NCI-H1092 treated with DMSO at 0.1 percent for 48 hours (cell line): ENCODE data around the gene VANGL1.

Experiments used
- DNase-seq: peaks from one replicate; lab custom pipeline; 2025; lab: John Stamatoyannopoulos, UW

Gene VANGL1

DNA sequence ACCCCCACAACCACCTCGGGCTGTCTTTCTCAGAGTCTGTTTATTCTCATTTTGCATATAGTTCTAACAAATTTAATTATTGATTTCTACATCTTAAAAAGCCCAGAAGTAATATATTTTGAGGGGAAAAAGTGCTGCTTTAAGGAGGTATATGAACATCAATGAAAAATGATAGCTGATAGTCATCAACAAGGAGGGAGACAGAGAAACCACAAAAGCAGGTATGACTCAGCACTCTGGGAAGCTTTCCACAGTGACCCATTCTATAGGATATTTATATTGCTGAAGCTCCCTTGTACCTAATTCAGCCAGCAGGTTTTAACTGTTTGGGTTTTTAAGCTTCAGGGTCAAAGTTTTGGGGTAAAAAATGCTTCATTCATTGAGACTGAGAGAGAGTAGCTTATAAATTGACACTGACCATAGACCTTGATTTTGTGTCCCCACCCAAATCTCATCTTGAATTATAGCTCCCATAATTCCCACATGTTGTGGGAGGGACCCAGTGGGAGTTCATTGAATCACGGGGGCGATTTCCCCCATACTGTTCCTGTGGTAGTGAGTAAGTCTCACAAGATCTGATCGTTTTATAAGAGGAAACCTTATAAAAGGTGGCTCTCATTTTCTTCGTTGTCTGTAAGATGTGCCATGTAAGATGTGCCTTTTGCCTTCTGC lies 27.4 kb downstream of the VANGL1 start:
- no peak for DNase-seq

DNA sequence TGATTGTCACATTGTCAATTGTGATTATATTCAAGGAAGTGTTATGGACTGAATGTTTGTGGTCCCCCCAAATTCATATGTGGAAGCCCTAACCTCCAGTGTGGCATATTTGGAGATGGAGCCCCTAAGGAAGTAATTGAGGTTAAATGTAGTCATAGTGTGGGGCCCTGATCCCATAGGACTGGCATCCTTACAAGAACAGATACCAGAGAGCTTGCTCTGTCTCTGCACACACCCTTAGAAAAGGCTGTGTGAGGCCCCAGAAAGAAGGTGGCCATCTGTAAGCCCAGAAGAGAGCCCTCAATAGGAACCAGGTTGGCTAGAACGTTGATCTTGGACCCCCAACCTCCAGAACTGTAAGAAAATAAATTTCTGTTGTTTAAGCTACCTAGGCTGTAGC lies 28.1 kb downstream of the VANGL1 start:
- no peak for DNase-seq

DNA sequence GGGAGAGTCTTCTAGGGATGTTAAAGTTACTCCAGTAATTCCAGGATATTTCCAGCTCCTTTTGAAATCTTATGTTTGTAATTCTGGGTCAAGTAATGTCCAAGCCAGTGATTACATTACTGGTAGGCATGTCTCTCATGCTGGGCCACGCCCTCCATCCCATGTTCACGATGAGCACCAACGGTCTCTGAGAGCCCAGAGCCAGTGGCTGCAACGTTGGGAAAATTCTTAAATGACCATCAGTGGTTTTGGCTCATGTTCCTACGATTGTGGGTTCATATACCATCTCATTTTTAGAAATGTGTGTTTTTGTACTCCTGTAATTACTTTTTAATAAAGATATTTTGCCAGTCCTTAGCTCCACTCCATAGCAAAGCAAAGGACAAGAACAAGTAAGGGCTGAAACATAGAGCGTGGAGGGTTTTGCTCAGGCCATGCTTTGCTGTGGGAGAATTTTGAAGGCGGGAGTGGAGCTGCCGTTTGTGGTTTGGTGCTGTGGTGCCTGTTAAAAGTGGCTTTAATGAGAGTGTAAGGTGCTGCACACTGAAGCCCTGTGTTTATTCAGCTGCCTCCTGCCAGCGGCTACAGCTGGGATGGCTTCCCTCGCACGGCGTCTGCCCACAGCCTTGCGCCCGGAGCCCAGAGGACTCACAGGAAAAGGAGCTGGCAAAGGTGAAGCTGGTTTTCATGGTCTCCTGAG lies 28.9 kb downstream of the VANGL1 start:
- DNase-seq = peak; percentile 93

DNA sequence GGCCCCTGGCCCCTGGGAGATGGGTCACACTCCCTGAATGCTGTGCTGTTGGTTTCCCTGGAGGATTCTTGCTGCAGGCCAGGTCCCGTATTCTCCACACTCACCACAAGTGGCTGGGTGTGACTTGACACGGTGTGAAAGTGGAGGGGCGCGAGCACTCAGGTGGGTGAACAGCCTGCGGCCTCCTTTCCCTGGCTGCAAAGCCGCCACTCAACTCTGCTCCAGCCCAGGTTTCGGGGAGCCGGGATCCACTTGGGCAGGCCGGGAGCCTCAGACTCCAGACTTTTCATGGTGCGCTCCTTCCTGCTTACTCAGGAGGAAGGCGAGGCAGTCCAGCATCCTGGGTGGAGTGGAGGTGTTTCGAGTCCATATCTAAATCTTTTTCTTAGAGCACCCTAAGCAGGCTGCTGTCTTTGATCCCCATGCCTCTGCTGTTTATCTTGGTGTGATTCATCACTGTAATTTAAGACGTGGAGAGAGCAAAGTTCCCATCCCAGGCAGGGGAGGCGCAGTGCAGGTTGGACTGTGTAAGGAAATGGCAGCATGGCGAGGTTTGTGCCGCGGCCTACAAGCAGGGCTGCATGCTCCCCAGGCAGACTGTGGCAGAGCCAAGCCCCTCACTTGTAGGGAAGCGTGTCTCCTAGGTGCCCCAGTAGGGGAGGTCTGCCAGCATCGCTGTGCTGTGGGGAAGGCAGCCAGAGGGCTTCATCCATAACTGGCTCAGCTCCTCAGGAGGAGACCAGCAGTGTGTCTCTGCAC lies 29.6 kb downstream of the VANGL1 start:
- peak; percentile 63 for DNase-seq

DNA sequence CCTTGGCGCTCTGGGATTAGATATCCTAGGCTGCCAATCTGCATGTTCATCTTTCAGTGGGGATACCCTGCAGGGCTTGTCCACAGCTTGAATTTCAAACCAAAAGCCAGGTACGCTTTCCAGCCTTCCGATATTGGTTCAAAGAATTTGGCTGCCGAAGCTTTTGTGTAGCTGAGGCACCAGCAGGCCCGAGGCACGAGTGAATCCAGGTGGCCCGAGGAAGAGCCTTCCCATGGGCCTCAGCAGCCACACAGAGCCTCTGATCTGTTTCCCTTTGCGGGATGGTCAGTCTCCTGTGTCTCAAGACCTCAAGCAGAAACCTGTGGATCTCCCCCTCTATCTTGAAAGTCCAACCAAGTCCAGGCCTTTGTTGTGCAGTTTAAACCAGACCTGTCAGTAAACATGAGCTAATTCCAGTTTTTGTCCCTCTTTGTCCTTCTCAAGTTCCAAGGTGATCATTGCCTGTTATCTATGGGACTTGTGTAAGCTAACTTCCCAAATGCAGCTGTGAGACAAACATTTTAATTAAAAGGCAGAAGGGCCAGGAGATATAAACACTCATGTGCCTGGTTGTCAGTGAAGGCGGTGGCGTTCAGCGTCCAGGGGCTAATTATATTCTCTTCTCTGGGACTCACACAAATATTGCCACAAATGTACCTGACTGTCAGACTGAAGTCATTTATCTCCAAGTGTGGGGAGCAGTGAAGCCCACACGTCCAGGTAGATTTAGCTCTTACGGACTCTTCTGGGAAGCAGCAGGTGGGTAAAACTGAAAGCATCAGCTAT lies 30.6 kb downstream of the VANGL1 start:
- no peak for DNase-seq

DNA sequence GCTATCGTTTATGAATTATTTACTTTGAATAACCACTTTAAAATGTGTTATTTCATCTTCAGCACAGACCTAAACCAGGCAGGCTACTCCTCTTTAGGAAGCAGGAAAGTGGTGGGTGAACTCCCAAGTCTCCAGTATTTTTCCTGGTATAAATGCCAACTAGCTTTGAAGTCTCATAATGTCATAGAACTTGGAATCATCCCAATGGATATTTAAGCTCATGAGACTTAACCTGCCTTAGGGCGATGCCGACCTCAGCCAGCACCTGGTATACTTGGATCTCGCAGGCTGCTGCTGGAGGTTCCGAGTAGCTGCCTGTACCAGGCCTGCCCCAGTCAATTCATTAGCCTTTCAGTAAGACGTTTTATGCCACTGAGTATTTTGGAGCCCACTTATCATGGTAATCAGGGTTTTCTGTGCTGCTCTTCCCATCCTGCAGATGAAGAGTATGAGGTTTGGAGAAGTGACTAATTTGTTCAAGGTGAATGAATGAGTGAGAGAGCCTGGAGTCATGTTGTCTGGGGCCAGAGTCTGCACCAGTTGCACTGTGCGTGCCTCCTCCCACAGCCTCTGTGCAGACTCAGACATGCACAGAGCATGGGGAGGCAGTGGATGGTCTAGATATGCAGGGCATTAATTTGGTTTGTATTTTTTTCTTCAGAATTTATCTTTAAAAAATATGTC lies 34.9 kb downstream of the VANGL1 start:
- no peak for DNase-seq

DNA sequence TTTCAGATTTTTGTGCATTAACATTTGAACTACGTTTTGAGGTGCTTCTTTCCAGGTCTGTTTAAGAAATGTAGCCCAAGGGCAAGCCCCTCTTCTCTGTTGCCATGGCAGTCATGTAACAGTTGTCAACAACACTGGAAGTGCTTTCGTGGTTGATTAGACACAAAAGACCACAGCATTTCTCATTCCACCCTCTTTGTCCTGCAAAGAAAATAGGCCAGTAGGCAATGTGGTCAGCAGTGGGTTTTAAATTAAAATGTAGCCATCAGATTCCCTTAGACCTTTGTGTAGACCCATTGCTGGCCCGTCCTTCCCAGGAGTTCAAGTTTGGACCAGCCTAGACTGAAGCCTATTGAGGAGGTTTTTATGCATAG lies 35.4 kb downstream of the VANGL1 start:
- no peak for DNase-seq

DNA sequence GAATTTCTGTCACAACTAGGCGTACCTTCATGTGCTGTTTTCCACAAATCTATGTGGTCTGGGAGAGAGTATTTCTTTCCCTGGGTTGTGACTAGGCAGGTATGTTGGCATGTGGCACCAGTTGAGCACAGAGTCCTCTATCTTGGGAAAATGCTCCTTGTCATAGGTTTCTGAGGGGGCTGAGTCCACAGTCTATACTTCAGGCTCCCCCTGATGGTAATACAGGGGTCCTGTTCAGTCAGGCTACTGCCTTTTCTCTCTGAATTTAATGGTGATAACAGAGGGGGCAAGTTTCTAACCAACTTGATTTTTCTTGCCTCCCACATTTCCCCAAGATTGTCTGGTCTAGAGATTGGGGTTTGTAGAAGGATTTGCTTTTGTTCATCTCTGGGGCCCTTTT lies 35.8 kb downstream of the VANGL1 start:
- DNase-seq = peak; percentile 10

DNA sequence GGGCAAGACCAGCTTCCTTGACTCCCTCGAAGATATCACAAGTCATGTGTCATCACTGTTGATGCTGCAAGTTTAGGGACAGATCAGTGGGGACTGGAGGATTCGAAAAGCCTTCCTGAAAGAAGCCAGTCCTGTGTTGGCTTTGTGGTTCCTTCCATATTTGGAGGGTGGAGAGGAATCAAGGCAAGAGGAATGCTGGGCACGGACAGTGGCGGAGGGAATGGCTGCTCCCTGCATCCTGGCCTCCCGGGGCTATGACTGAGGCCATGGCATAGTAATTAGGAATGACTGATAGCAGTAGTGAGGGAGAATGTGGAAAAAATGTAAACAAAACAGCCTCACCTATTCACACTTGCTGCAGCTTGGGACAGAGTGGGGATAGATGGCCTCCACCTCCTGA lies 36.4 kb downstream of the VANGL1 start:
- DNase-seq = no peak

DNA sequence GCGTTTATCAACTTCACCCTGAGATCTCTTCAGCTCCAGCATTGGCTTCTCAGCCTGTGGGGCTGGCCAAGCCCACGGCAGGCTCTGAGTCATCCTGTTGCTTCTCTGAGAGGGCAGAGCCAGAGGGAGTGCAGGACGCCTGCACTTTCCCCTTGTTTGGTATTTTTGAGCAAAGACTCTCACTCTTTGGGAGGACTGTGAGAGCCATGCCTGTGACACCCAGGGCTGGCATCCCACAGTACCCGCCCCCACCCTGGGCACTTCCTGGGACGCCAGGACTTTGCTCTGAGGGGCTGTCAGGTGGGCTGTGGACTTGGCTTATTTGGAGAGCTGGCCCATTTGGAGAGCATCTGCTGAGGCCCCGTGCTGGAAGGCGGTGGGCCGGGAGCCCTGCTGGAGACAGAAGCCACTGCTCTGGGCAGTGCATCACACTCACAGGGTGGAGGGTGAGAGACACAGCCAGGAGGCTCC lies 37.4 kb downstream of the VANGL1 start:
- DNase-seq = no peak

DNA sequence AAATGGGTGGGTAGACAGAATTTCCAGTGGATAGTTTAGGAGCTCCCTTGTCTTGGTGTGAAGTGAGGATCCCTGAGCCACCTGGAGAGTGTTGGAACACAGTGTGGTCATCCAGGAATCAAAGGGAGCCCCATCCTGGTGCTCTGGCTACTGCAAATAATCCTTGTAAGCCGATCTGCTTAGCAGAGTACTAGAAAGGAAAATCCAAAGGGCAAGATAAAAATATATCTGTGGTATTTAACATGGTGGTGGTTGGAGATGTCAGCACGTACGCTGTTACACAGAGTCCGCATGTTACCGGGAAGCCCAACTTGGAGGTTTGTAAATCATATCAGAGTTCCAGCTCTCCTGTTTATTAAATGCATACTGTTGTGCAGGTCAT lies 39.0 kb downstream of the VANGL1 start:
- DNase-seq = no peak

DNA sequence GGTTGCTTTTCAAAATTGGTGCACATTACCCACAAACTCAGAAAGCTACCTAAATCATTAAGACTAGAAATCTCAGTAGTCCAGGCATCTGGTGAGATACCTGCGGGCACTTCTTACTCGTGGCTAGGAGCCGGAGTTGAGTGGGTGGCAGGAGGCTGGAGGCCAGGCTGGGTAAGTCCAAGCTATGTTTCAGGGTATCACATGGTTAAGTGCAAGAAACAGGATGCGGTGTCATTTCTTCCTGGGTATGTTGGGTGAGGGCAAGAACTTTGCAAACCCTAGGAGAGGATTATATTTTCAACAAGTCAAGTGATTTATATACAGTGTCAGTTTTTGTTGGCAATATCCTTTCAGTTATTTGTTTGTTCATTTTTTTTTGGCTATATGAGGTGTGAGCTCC lies 41.0 kb downstream of the VANGL1 start:
- DNase-seq = no peak

DNA sequence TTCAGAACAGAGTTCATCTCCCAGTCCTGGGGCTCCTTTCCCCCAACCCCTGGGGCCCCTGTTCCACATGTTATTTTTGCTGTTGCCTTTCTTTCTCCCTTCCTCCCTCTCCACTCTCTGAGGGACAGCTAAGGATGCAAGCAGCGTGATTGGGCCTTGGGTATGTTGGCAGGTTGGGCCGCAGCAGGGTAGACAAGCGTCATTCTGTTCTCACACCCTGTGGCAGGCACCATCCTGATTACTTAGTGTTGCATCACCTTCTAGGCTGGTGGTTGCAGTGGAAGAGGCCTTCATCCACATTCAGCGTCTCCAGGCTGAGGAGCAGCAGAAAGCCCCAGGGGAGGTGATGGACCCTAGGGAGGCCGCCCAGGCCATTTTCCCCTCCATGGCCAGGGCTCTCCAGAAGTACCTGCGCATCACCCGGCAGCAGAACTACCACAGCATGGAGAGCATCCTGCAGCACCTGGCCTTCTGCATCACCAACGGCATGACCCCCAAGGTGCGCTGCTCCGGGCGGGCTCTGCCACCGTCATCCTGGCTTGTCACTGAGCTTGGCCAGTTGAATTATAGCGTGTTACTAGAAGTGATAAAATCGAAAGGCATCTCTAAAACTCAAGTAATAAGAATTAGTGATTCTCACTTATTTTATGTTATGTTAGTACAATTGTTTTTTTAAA lies 43.4 kb downstream of the VANGL1 start:
- DNase-seq = no peak

DNA sequence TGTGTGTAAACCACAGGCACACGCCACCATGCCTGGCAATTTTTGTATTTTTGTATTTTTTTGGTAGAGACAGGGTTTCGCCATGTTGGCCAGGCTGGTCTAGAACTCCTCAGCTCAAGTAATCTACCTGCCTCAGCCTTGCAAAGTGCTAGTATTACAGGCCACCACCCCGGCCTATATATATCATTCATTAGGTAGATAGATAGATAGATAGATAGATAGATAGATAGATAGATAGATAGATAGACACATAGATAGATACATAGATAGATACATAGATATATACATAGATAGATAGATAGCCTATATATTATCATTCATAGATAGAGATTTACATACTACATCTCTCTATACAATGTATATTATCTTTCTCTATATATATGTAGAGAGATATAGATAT lies 46.0 kb downstream of the VANGL1 start:
- no peak for DNase-seq

DNA sequence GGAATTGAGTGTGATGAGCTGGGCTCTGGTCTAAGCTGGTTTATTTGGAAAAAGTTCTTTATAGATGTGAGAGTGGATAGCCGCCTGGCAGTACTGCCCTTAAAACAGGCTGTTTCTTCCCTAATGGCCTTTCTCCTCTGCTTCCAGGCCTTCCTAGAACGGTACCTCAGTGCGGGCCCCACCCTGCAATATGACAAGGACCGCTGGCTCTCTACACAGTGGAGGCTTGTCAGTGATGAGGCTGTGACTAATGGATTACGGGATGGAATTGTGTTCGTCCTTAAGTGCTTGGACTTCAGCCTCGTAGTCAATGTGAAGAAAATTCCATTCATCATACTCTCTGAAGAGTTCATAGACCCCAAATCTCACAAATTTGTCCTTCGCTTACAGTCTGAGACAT lies 49.2 kb downstream of the VANGL1 start:
- no peak for DNase-seq

DNA sequence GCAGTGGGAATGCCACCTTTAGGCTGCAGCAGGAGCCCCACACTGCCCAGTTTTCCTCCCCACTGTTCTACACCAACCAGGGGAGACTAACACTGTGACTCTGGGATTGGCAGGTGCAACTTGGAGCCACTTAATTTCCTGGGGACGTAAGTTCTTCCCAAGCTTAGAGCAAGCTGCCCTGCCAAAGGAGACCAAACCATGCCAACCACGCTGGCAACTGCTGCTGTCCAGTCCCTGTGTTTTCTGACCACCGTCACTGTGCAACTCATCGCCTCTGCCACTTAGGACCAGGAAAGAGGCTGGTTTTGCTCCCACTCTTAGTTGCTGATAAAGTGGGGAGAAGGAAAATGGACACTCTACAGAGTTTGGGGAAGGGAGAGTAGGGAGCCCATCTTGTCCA lies 50.5 kb downstream of the VANGL1 start:
- DNase-seq = no peak

DNA sequence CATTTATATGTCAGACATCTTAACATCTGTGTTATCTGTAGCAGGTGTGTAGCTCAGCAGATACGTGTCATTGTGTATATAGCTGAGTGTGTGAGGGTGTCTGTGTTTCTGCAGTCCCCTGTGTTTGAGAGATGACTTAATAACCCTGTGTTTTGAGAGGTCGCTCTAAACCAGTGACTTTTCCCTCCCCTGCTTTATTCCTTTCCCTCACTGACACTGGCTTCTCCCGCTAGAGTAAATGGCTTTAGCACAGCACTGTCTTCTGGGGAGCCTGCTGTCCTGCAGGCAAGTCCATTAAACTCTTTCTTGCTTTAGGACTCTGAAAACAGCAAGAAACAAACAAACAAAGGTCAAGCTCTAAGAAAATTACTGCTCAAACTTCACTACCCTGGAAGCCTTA lies 53.0 kb downstream of the VANGL1 start:
- no peak for DNase-seq

DNA sequence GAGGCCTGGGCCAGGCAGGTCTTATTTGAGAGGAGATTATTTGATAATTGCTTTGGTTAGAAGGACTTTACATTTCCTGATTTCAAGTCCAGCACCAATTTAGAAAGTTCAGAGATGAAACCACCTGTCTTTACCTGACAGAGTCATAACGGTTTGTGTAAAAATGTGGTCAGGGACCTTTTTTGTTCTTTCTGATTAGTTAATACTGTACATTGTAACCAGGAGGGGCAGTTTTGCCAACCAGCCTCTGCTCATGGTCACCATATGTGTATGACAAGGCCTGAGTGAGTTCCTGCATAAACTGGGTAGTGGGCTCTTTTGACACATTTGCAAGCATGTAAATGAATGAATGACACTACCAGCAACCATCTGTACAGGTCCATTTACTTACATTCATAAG lies 55.8 kb downstream of the VANGL1 start:
- DNase-seq = no peak

DNA sequence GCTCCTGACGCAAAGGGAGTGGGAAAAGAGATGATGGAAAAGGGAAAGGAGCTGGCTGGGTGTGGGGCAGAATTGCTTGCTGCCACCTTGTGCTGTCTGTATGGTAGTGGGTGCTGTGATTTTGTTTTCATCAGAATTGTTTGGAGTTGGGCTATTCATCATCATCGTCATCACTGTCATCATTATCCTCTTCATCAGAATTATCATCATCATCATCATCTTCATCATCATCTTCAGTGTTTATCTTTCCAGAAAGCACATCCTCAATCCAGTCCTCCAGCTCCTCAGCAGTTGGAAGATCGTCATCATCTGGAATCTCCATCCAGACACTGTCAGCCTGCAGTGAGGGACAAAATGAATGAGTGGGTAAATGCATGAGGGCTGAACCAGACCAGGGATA lies 59.3 kb downstream of the VANGL1 start:
- no peak for DNase-seq

DNA sequence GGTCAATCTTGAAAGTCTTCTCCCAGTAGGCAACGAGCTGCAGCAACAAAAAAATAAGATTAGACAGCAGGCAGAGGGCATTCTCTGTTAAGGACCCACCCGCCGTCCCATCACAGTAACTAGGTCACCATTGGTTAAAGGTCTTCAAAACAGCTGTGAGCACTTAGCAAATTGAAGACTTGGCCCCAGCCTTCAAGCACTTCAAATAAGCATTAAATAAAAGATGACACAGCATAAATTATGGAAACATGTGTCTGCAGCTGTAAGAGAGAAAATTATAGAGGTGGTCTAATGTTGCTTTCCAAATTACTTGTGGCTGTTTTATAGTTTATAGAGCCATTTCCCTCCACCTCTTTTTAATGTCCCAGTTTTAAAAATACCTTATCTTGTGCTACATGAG lies 61.2 kb downstream of the VANGL1 start:
- no peak for DNase-seq
